CD4-positive, alpha-beta T cell (primary cell): ENCODE data around the gene RAB20. TPM values are rescaled to one million over a fixed set of nuclear protein-coding genes. Genes with fewer than 3 reads are reported as not detected.

Experiments used
- ATAC-seq: fragments of 200-7000 bp; cut with Tn5 transposase; one replicate; pipeline ENCODE4 v1.10.0; 2022; ENCODE audit warnings: mild to moderate bottlenecking; ENCODE audit not compliant: poor library complexity
- CTCF ChIA-PET: fragments of 350-600 bp; sonication (Branson Sonifier 250); formaldehyde crosslinking; loops from one replicate; lab custom pipeline; 2021; ENCODE audit warnings: antibody characterized with exemption, inconsistent platforms; lab: Charles Lee
- POLR2A ChIA-PET: fragments of 350-600 bp; sonication (Branson Sonifier 250); formaldehyde crosslinking; loops from one replicate; lab custom pipeline; 2021; ENCODE audit warnings: antibody characterized with exemption, inconsistent platforms; lab: Charles Lee
- DNase-seq, 14 experiments: peaks; one replicate each; pipeline ENCODE4 v3.0.0-alpha.2; 2013 to 2020; ENCODE audit warnings: mixed read lengths in 2 of 14
- H3K27ac ChIP-seq, 2 donors: one replicate each; pipeline versions ENCODE4 v1.5.1 to v1.7.0; 2013; ENCODE audit warnings: low read length in 2 of 2, low read depth in 1 of 2, mild to moderate bottlenecking in 1 of 2
- H3K27me3 ChIP-seq, 2 experiments: 1 replicate in 1 of 2; 2 replicates in 1 of 2; pipeline versions ENCODE4 v1.6.1 to v1.7.0; 2013; ENCODE audit warnings: low read length in 2 of 2, control low read depth in 1 of 2, mild to moderate bottlenecking in 1 of 2, moderate library complexity in 1 of 2; ENCODE audit not compliant: insufficient read depth in 2 of 2, control insufficient read depth in 1 of 2
- H3K36me3 ChIP-seq: one replicate; pipeline ENCODE4 v1.6.1; 2013; ENCODE audit warnings: low read length, control low read depth; ENCODE audit not compliant: insufficient read depth
- H3K4me1 ChIP-seq: one replicate; pipeline ENCODE4 v1.6.1; 2013; ENCODE audit warnings: low read length, control low read depth; ENCODE audit not compliant: insufficient read depth
- H3K4me3 ChIP-seq: one replicate; pipeline ENCODE4 v1.5.1; 2013; ENCODE audit warnings: mild to moderate bottlenecking, low read length, moderate library complexity
- H3K9me3 ChIP-seq, 2 experiments: 1 replicate in 1 of 2; 2 replicates in 1 of 2; pipeline versions ENCODE4 v1.6.1 to v1.7.0; 2013; ENCODE audit warnings: low read length in 2 of 2, mild to moderate bottlenecking in 2 of 2, control low read depth in 1 of 2, moderate library complexity in 1 of 2; ENCODE audit not compliant: control insufficient read depth in 1 of 2, insufficient read depth in 1 of 2
- H3K27ac Mint-ChIP-seq: one replicate; pipeline ENCODE4 v1.8.0; 2020; ENCODE audit warnings: mixed read lengths
- H3K27me3 Mint-ChIP-seq: one replicate; pipeline ENCODE4 v1.8.0; 2021; ENCODE audit warnings: mixed read lengths
- H3K36me3 Mint-ChIP-seq: one replicate; pipeline ENCODE4 v1.8.0; 2021; ENCODE audit warnings: low read depth, mixed read lengths
- H3K4me1 Mint-ChIP-seq: one replicate; pipeline ENCODE4 v1.8.0; 2021; ENCODE audit warnings: low read depth, mixed read lengths
- H3K4me3 Mint-ChIP-seq: one replicate; pipeline ENCODE4 v1.8.0; 2020; ENCODE audit warnings: mild to moderate bottlenecking, mixed read lengths
- H3K9me3 Mint-ChIP-seq: one replicate; pipeline ENCODE4 v1.8.0; 2020; ENCODE audit warnings: mixed read lengths
- CTCF ChIP-seq: fragments of 200-600 bp; IDR thresholded peaks from one replicate; pipeline ENCODE4 v1.8.0; 2022; ENCODE audit warnings: antibody characterized with exemption, mild to moderate bottlenecking
- intact Hi-C, 2 experiments: fragments of 100-400 bp; cut with DNase I in 1 of 2; cut with micrococcal nuclease in 1 of 2; formaldehyde crosslinking; loops; one replicate each; pipeline versions ENCODE4 v1.15.1 to v1.9.0; 2023 to 2025; cut with DNase I, micrococcal nuclease
- total RNA-seq, 174 experiments: library from RNA in 2 of 174; stranded (reverse) in 2 of 174; gene quantifications; one replicate each; pipeline ENCODE4 v1.2.3 and lab custom pipeline; 2021 to 2026

The RAB20 gene
- total RNA-seq, 2 experiments from 2014 or later: 0.89 to 1.4 TPM

- ChIA-PET POLR2A (no interaction called here), CTCF (no interaction called here)
- DNase-seq (no peak), ATAC-seq (no peak)
- no peaks in the 10 kb centered on the region for H3K9me3 Mint-ChIP-seq
- H3K4me3 Mint-ChIP-seq: no peak overlapping the region
- Histone ChIP-seq H3K4me3 (no peak overlapping the region), H3K36me3 (no peaks in the 10 kb centered on the region), H3K4me1 (no peaks in the 10 kb centered on the region), H3K27me3 (peaks cover 0 to 1% of the 10 kb centered on the region in 2 experiments), H3K27ac (no peak overlapping the region), H3K9me3 (no peaks in the 10 kb centered on the region)
- no peak overlapping the region for H3K27ac Mint-ChIP-seq
- no peak for TF ChIP-seq CTCF
- H3K27me3 Mint-ChIP-seq: peaks cover 5% of the 10 kb centered on the region
- intact Hi-C loops: no loop called here
- no peaks in the 10 kb centered on the region for H3K36me3 Mint-ChIP-seq
- H3K4me1 Mint-ChIP-seq: no peaks in the 10 kb centered on the region
Measured at GRCh38 chr13:110605132-110605531, 43.6 kb upstream of the RAB20 start.

- CTCF ChIA-PET: no interaction called here
- POLR2A ChIA-PET: no interaction called here
- H3K4me1 ChIP-seq: no peaks in the 10 kb centered on the region
- intact Hi-C loops: no loop called here
- H3K4me3 ChIP-seq: no peak overlapping the region
- no peak for TF ChIP-seq CTCF
- H3K9me3 ChIP-seq: no peaks in the 10 kb centered on the region
- no peak overlapping the region for H3K27ac ChIP-seq
- ATAC-seq: no peak
- no peaks in the 10 kb centered on the region for H3K9me3 Mint-ChIP-seq
- peaks cover 0 to 3% of the 10 kb centered on the region in 2 experiments for H3K27me3 ChIP-seq
- H3K36me3 Mint-ChIP-seq: no peaks in the 10 kb centered on the region
- H3K4me3 Mint-ChIP-seq: no peak overlapping the region
- H3K27me3 Mint-ChIP-seq: peaks cover 5% of the 10 kb centered on the region
- no peak overlapping the region for H3K27ac Mint-ChIP-seq
- no peaks in the 10 kb centered on the region for H3K4me1 Mint-ChIP-seq
- H3K36me3 ChIP-seq: no peaks in the 10 kb centered on the region
- no peak for DNase-seq
Measured at GRCh38 chr13:110600980-110601379, 39.5 kb upstream of the RAB20 start.

- no peaks in the 10 kb centered on the region for H3K36me3 ChIP-seq
- ATAC-seq: no peak
Measured at GRCh38 chr13:110600261-110600819, 38.8 kb upstream of the RAB20 start.

More at GRCh38 chr13:110600261-110600819, 38.8 kb upstream of the RAB20 start:
- H3K27me3 ChIP-seq: peaks cover 0 to 3% of the 10 kb centered on the region in 2 experiments
- H3K4me3 Mint-ChIP-seq: no peak overlapping the region
- no peaks in the 10 kb centered on the region for H3K9me3 ChIP-seq
- H3K4me3 ChIP-seq: no peak overlapping the region
- H3K36me3 Mint-ChIP-seq: no peaks in the 10 kb centered on the region
- intact Hi-C loops: no loop called here
- no peak for DNase-seq
- no peaks in the 10 kb centered on the region for H3K4me1 ChIP-seq
- no peak for TF ChIP-seq CTCF
- H3K27ac Mint-ChIP-seq: no peak overlapping the region
- H3K9me3 Mint-ChIP-seq: no peaks in the 10 kb centered on the region
- no peak overlapping the region for H3K27ac ChIP-seq
- H3K27me3 Mint-ChIP-seq: peaks cover 5% of the 10 kb centered on the region
- CTCF ChIA-PET: no interaction called here
- POLR2A ChIA-PET: no interaction called here
- no peaks in the 10 kb centered on the region for H3K4me1 Mint-ChIP-seq
